ENCODE data around the gene PALM3.
A peak's percentile ranks its signal among the peaks of the same experiment; 100 is the strongest.
"Not testable (repeated sequence)": the region's sequence is repeated elsewhere in the genome, so short reads cannot be mapped to it uniquely, and the experiment has no call there.

PALM3 gene

DNA sequence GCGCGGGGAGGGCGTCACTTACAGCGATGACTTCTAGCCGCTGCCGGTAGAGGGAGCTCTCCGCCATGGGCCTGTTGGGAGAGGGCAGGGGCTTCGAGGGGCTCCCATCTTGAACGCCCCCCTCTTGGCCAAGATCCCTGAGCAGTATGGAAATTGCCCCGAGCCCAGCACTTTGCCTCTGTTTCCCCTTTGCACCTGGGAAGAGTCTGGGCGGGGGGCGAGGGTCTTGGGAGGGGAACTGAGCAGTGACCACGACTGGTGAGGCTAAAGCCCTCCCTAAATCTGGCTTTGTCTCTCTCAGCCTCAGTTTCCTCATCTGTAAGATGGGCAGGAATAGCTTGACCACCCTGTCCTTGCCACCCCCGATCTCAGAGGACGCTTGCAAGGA lies 2.8 kb downstream of the PALM3 start:
- DNase-seq, result no peak

DNA sequence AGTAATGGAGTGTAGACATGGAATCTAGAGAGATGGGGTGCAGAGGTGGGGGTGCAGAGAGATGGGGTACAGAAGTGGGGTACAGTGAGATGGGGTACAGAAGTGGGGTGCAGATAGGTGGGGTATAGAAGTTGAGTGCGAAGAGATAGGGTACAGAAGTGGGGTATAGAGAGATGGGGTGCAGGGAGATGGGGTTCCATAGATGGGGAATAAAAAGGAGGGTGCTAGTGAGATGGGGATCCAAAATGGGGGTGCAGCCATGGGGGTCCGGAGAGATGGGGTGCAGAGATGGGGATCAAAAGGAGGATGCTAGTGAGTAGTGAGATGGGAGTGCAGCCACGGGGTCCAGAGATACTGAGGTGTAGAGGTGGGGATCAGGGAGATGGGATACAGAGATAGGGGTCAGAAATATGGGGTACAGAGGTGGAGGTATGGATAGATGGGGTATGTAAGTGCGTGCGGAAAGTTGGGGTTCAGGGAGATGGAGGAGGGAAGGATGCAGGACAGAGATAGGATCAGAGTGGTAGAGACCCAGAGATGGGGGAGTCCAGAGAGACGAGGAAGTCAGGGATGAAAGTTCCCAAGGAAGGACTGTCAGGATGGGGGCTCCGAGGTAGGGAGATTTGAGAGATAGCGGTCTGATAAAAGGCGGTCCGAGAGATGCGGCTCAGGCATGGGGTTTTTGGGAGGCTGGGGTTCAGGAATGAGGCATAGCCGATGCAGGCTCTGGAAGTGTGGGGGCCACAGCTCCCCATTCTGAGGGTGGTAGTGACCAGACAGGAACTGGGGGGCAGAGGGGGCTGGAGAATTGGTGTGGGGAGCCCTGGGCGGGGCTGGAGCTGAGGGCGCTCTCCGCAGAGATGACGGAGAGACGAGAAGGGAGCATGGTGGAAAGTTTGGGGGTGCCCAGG lies 3.4 kb downstream of the PALM3 start:
- no peak for DNase-seq

DNA sequence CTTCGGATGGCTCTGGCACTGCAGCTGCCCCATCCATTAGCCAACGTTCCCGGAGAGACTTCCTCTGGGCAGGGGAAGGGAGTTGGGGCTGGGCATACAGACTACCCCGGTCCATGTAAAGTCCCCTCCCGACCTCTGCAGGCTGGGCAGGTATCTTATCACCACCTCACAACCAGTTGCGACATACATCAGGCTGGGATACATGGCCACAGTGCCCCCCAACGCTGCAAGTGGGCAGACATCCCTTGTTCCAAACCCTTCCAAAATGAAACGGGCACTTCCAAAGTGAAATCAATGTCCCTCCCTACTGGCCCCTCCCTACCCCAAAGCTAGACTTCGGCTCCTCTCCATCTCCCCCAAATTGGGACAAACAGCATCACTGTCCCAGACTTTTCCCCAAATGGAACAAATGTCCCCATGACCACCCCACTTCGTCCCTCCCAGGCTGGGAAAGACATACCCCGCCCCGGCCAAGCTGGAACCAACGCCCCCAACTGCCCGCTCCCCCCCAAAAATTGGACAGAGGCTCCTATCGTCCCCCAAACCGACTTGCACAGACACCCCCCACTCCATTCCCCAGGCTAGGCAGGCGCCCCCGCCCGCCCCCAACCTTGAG lies 5.0 kb downstream of the PALM3 start:
- DNase-seq, result no peak

DNA sequence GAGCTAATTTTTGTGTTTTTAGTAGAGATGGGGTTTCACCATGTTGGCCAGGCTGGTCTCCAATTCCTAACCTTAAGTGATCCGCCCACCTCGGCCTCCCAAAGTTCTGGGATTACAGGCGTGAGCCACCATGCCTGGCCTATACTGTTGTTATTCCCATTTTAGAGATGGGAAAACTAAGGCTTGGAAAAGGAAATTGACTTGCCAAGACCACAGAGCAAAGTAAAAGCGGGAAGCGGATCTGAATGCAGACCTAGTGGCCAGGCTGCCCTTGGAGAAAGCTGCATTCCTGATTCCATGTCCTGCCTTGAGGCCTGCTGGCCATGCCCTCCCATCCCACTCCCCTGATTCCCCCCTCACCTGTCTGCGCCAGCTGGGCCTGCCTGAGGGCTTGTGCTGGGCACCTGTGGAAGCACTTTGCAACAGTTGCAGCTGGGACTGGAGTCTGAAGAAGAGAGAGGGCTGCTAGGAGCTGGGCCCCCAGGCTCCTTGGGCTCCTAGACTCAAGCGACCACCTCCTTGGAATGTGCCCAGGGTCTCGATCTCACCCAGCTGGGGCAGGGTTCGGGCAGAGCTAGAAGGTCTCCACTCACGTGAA lies 5.7 kb downstream of the PALM3 start:
- DNase-seq, result no peak

DNA sequence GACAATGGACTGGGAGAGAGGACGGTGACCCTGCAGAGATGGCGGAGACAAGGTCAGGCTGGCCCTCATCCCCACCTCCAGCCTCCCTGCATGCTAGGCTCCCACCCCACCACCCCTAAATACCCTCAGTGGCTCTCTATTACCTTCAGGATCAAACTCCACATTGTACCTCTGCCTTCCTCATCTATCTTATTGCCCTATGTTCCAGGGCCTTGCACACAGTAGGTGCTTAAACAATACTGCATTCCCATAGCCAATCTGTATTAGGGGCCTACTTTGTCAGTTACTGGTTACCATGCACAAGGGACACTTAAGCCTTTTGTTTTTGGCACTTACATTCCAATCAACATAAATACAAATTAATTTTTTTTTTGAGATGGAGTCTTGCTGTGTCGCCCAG lies 6.5 kb downstream of the PALM3 start:
- DNase-seq, result no peak

DNA sequence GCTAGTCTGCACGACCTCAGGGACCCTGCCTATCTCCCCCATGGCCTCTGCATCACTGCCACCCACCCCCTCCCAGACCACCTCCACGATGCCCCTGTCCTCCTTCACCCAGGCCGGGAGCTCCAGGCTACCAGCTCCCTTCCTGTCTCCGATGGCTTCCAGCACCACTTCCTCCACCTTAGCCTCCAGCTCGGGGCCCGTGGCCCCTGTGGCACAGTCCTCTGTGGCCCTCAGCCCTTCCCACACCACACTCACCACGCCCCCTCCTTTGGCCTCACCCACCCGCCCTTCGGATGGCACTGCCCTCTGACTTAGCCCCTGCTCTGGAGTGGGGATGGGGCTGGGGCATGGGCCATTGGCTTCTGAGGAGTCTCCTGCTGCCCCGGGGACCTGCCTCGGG lies 7.2 kb downstream of the PALM3 start:
- no peak for DNase-seq

DNA sequence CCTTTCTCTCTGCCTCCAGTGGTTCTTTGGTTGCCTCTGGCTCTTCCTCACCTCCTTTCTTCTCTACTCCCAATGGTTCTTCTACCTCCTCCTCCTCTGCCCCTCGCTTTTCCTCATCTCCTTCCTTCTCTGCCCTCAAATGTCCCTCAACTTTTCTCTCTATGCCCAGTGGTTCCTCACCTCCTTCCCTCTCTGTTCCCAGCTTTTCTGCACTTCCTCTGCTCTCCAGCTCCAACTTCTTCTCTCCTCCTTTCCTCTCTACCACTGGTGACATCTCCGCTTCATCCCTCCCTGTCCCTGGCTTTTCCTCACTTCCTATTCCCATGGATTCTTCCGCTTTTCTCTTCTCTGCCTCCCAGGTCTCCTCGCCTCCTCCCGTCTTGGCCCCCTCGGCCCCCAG lies 7.8 kb downstream of the PALM3 start:
- no peak for DNase-seq

DNA sequence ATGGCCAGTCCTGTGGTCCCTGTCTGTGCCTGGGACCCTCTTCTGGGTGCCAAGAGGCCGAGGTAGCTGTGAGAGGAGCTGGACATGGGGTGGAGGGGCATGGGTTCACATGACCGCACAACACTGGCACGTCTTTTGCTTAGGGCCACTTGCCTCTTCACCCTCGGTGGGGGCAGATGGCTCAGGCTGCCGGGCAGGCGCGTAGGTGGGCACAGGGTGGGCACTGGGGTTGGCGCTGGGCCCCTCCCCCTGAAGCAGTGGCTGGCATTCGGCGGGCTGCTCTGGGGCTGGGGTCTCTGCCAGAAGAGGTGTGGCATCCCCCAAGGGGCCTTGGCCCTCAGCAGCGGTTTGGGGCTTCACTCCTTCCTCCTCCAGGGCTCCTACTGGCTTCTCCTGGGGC lies 8.4 kb downstream of the PALM3 start:
- DNase-seq, result no peak

DNA sequence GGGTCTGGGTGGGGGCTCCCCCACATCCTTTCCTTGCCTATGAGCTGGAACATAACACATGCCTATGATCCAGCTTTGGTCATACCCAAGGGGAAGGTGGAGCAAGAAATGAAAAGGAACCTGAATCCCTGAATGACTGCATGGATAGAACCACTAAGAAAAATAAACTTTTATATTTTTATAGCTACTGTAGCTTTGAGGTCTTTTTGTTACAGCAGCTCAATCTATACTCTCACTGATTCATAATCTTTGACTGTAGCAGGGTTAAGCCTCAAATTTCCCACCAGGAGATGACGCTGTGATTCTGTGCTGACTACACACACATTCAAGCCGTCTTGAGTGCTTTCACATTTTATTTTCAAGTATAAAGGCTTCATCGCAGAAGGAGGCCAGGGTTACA lies 8.8 kb downstream of the PALM3 start:
- DNase-seq, result no peak

DNA sequence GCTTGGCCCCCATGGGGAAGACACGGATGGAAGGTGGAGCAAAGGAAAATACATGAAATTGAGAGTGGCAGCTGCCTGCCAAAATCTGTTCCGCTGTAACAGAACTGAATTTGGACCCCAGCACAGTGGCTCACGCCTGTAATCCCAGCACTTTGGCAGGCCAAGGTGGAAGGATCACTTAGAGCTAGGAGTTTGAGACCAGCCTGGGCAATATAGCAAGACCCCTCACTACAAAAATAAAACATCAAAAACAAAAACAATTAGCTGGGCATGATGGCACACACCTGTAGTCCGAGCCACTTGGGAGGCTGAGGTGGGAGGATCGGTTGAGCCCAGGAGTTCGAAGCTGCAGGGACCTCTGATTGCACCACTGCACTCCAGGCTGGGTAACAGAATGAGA lies 9.4 kb downstream of the PALM3 start:
- DNase-seq, result no peak

DNA sequence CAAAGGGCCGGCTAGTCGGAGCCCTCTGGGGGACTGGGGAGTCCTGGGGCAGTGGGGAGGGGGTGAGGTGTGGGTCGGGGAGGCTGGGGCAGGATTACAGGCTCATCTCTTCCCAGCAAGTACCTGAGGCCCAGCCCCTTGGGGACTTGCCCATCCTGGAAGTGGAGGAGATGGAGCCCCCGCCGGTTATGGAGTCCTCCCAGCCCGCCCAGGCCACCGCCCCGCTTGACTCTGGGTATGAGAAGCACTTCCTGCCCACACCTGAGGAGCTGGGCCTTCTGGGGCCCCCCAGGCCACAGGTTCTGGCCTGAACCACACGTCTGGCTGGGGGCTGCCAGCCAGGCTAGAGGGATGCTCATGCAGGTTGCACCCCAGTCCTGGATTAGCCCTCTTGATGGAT lies 9.9 kb downstream of the PALM3 start:
- DNase-seq, result no peak

DNA sequence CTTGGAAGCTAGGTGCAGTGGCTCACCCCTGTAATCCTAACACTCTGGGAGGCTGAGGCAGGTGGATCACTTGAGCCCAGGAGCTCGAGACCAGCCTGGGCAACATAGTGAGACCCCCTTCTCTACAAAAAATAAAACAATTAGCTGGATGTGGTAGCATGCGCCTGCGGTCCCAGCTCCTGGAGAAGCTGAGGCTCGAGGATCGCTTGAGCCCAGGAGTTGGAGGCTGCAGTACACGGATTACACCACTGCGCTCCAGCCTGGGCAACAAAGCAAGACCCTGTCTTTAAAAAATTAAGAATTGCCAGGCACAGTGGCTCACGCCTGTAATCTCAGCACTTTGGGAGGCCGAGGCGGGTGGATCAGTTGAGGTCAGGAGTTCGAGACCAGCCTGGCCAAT lies 10.9 kb downstream of the PALM3 start:
- DNase-seq, result not testable (repeated sequence)

DNA sequence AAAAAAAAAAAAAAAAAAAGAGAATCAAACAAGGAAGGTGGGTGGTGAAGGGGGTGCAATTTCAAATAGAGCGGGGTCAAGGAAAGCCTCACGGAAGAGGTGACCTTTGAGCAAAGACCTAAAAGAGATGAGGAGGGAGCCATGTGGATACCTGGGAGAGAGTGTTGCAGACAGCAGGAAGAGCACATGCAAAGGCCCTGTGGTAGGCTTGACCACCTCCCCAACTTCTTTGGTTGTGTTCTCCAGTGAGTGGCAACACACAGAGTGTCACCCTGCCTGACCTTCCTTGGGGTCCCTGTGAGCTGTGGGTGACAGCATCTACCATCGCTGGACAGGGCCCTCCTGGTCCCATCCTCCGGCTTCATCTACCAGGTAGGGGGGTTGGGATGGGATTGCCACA lies 11.4 kb downstream of the PALM3 start:
- no peak for DNase-seq

DNA sequence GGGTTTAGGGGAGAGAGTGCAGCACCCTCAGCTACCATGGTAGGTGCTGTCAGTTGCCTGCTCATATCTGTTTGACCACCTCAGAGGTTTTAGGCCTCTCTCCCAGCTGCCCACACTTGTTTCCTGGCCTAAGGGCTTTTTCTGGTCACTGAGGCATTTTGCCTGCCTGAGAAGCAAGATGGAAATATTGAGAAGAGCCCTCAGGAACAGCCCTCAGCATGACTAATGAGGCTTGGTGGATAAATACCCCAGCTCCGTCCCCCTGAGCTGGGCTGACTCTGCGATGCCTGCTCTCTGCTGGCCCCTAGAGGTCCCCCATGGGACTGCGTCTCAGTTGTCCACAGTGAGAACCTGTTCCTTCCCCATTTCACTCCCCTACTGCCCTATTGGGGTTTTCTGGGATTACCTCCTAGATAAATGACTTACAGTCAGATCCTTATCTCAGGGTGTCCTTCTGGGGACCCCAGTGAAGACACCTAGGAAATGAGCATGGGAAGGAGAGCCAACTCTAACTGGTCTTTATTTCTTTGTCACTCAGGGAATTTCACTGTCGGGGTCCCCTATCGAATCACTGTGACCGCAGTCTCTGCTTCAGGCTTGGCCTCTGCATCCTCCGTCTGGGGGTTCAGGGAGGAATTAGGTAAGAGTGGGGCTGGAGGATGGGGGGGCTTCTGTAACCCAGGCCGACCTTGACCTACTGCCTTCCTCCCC lies 13.3 kb downstream of the PALM3 start:
- no peak for DNase-seq

DNA sequence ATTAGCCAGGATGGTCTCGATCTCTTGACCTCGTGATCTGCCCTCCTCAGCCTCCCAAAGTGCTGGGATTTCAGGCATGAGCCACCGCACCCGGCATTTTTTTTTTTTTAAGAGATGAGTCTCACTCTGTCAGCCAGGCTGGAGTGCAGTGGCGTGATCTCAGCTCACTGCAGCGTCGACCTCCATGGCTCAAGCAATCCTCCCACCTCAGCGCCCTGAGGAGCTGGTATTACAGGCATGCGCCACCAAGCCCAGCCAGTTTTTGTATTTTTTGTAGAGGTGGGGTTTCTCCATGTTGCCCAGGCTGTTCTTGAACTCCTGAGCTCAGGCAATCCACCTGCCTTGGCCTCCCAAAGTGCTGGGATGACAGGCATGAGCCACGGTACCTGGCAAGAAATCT lies 14.0 kb downstream of the PALM3 start:
- not testable (repeated sequence) for DNase-seq

DNA sequence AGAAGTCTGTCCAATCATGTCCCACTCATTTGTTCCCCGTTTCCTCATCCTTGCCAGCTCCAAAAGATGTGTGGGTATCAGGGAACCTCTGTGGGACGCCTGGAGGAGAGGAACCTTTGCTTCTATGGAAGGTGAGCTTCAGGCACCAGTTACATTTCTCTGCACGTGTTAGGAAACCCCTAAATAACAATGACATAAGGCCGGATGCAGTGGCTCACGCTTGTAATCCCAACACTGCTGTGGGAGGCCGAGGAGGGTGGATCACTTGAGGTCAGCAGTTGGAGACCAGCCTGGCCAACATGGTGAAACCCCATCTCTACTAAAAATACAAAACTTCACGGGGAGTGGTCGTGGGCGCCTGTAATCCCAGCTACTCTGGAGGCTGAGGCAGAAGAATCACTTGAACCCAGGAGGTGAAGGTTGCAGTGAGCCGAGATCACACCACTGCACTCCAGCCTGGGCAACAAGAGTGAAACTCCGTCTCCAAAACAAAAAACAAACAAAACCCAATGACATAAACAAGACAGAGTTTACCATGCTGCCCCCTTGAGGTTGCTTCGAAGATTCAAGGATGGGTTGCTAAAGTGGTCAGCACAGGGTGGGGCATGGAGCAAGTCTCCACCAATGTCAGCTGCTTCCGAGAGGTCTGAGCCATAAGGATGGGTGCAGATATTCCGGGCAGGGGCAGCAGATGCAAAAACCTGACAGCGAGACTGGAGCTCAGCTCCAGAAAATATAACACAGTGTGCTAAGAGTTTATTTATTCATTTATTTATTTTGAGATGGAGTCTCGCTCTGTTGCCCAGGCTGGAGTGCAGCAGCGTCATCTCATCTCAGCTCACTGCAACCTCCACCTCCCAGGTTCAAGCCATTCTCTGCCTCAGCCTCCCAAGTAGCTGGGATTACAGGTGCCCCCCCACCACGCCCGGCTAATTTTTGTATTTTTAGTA lies 18.9 kb downstream of the PALM3 start:
- not testable (repeated sequence) for DNase-seq

DNA sequence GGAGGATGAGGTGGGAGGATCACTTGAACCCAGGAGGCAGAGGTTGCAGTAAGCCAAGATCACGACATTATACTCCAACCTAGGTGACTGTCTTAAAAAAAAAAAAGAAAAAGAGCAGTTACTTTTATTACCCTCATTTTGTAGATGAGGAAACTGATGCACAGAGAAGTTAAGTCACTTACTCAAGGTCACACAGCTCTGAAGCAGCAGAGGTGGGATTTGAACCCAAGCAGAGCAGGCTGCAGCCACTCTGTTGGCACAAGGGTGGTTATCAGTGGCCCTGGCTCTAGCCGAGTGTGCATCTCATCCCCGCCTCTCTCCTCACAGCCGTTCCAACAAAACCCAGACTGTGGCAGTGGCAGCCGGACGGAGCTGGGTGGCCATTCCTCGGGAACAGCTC lies 22.7 kb downstream of the PALM3 start:
- no peak for DNase-seq

DNA sequence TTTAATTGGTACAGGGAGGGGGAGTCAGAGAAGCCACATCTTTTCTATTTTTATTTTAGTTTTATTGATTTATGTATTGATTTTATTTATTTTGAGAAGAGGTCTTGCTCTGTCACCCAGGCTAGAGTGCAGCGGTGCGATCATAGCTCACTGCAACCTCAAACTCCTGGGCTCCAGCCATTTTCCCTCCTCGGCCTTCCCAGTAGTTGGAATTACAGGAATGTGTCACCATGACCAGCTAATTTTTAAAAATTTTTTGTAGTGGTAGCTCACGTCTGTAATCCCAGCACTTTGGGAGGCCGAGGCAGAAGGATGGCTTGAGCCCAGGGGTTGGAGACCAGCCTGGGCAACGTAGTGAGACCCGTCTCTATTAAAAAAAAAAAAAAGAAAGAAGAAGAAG lies 26.2 kb downstream of the PALM3 start:
- no peak for DNase-seq

DNA sequence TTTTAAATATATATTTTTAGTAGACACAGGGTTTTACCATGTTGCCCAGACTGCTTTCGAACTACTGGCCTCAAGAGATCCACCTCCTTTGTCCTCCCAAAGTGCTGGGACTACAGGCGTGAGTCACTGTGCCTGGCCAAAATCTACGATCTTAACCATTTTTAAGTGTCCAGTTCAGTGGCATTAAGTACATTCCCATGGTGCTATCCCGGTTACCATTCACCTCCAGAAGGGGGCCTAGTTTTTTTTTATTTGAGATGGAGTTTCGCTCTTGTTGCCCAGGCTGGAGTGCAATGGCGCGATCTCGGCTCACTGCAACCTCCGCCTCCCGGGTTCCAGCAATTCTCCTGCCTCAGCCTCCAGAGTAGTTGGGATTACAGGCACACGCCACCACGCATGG lies 26.7 kb downstream of the PALM3 start:
- DNase-seq, result not testable (repeated sequence)

DNA sequence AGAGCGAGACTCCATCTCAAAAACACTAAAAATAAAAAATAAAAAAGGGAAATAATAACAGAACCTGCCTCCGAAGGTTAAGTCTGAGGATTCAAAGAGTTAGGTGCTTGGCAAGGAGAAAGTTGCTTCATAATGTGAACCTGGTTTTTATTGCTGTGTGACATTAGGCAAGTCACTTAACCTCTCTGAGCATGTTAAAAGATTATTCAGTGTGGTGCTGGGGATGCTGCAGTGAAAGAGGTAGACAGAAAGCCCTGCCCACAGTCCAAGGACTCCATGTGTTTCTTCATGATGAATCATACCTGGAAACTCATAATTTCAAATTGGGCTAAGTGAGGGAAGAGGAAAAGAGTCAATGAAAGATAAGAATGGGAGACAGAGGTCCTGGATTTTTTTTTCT lies 27.9 kb downstream of the PALM3 start:
- no peak for DNase-seq

DNA sequence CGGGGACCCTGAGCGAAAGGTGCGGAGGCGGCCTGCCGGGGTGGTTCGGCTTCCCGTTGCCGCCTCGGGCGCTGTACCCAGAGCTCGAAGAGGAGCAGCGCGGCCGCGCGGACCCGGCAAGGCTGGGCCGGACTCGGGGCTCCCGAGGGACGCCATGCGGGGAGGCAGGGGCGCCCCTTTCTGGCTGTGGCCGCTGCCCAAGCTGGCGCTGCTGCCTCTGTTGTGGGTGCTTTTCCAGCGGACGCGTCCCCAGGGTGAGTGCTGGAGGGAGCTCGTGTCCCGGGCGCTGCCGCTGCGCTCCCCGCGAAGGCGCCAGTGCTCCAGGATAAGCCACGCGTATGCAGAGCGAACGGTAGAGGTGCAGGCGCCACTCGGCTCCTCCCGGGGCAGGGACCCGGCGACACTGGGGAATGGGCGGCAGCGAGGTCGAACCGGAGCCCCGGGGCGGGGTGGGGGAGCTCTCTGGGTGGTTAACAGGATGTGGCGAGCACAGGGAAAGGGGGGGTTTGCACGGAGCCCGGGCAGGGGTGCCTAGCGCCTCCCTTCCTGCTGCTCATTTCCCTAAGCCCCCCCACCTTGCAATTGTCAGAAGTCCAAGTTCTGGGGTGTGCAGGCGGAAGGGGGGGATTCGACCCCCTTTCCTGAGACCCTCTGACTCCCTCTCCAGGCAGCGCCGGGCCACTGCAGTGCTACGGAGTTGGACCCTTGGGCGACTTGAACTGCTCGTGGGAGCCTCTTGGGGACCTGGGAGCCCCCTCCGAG lies 30.0 kb downstream of the PALM3 start, which contains the start of gene IL27RA:
Gene IL27RA (plus strand): TSS at position 44 of the 762 bp plus-strand sequence. CDS start 111 bp downstream, at position 155.
- peak; percentile 14 for DNase-seq

Measured in NCI-H446 treated with DMSO at 0.1 percent for 48 hours (cell line).